Activated T-cell treated with anti-CD3 and anti-CD28 coated beads, Interleukin-2, amount 50 U/mL, for 4 hours (primary cell): ENCODE data around the gene SNTG2. TPM values are rescaled to one million over a fixed set of nuclear protein-coding genes. Genes with fewer than 3 reads are reported as not detected.
"Not testable (repeated sequence)": the region's sequence is repeated elsewhere in the genome, so short reads cannot be mapped to it uniquely, and the experiment has no call there.

Experiments used
- ATAC-seq, 2 donors: fragments of 200-7000 bp; cut with Tn5 transposase; one replicate each; pipeline ENCODE4 v1.10.0; 2021
- DNase-seq: peaks from one replicate; pipeline ENCODE4 v3.0.0-alpha.2; 2020
- H3K27me3 Mint-ChIP-seq: one replicate; pipeline ENCODE4 v1.8.0; 2021; ENCODE audit warnings: low read depth, mixed read lengths
- H3K36me3 Mint-ChIP-seq: one replicate; pipeline ENCODE4 v1.8.0; 2022; ENCODE audit warnings: mixed read lengths; ENCODE audit not compliant: insufficient read depth
- H3K4me1 Mint-ChIP-seq: one replicate; pipeline ENCODE4 v1.8.0; 2021; ENCODE audit warnings: low read depth, mixed read lengths
- H3K4me3 Mint-ChIP-seq: one replicate; pipeline ENCODE4 v1.8.0; 2021; ENCODE audit warnings: mild to moderate bottlenecking, moderate library complexity, mixed read lengths
- H3K9me3 Mint-ChIP-seq: one replicate; pipeline ENCODE4 v1.8.0; 2021; ENCODE audit warnings: mixed read lengths
- total RNA-seq, 3 donors: library from RNA; stranded (reverse); gene quantifications; one replicate each; pipeline ENCODE4 v1.2.1, GENCODE V29; 2021

Gene SNTG2
- total RNA-seq, 3 donors from 2014 or later, result 0.22 to 1.0 (median 0.98) TPM

DNA sequence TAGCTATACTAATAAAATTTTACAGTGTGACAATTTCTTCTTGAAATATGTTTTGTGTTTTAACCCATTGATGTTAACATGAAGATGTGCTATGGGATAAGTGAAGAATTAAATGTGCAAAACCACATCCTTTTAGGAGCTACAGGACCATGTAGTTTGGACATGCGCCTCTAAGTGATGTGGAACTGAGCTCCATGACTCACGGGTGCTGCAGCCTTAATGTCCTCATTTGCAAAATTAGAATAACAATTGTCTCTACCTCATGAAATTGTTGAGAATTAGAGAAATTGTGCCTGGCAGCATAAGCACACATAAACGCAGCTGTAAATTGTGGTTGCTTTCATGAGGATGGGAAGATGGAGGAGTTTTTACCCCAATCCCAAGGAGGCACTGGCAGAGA is 431.0 kb downstream of the SNTG2 start:
- no peaks in the 10 kb centered on the region for H3K27me3 Mint-ChIP-seq

DNA sequence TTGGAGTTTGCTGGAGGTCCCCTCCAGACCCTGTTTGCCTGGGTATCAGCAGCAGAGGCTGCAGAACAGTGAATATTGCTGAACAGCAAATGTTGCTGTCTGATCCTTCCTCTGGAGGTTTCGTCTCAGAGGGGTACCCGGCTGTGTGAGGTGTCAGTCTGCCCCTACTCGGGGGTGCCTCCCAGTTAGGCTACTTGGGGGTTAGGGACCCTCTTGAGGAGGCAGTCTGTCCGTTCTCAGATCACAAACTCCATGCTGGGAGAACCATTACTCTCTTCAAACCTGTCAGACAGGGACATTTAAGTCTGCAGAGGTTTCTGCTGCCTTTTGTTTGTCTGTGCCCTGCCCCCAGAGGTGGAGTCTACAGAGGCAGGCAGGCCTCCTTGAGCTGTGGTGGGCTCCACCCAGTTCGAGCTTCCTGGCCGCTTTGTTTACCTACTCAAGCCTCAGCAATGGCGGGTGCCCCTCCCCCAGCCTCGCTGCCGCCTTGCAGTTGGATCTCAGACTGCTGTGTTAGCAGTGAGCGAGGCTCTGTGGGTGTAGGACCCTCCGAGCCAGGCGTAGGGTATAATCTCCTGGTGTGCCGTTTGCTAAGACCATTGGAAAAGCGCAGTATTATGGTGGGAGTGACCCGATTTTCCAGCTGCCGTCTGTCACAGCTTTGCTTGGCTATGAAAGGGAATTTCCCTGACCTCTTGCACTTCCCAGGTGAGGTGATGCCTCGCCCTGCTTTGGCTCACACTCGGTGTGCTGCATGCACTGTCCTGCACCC is 437.5 kb downstream of the SNTG2 start:
- H3K4me1 Mint-ChIP-seq, result peaks cover 12% of the 10 kb centered on the region
- not testable (repeated sequence) for H3K4me3 Mint-ChIP-seq, H3K36me3 Mint-ChIP-seq, ATAC-seq, DNase-seq, H3K9me3 Mint-ChIP-seq, H3K27me3 Mint-ChIP-seq

More for the DNA sequence above, 431.0 kb downstream of the SNTG2 start:
- no peak for DNase-seq
- Mint-ChIP-seq H3K9me3 (no peaks in the 10 kb centered on the region), H3K4me1 (no peaks in the 10 kb centered on the region), H3K4me3 (no peak overlapping the region), H3K36me3 (no peaks in the 10 kb centered on the region)
- ATAC-seq, result no peak

DNA sequence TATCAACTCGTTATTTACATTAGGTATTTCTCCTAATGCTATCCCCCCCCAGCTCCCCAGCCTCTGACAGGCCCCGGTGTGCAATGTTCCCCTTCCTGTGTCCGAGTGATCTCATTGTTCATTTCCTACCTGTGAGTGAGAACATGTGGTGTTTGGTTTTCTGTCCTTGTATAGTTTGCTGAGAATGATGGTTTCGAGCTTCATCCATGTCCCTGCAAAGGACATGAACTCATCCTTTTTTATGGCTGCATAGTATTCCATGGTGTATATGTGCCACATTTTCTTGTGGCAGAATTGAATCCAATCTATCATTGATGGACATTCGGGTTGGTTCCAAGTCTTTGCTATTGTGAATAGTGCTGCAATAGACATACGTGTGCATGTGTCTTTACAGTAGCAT is 439.5 kb downstream of the SNTG2 start:
- DNase-seq, H3K9me3 Mint-ChIP-seq, H3K27me3 Mint-ChIP-seq, H3K4me3 Mint-ChIP-seq, ATAC-seq, H3K36me3 Mint-ChIP-seq: not testable (repeated sequence)
- peaks cover 12% of the 10 kb centered on the region for H3K4me1 Mint-ChIP-seq

DNA sequence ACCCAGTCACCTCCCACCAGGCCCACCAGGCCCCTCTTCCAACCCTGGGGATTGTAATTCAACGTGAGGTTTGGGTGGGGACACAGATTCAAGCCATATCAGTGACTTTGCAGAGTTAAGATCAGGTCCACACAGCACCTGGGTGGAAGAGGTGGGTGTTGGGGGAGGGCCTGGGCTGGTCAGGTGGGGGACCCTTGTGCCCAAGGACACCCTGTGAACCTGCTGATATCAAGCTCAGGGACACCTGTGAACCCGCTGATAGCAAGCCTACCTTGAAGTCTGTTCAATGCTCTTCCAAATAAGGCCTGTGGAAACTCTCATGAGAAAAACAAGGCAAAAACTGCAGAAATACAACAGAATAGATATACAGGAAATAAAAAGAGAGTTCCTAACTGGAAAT is 442.7 kb downstream of the SNTG2 start:
- H3K4me1 Mint-ChIP-seq, result peaks cover 6% of the 10 kb centered on the region
- H3K36me3 Mint-ChIP-seq, result no peaks in the 10 kb centered on the region
- H3K4me3 Mint-ChIP-seq, result no peak overlapping the region
- H3K9me3 Mint-ChIP-seq, result peaks cover 3% of the 10 kb centered on the region
- ATAC-seq (no peak), DNase-seq (no peak)
- no peaks in the 10 kb centered on the region for H3K27me3 Mint-ChIP-seq

GRCh38 chr2:1394709-1395408 is 444.2 kb downstream of the SNTG2 start:
- Mint-ChIP-seq H3K9me3 (peaks cover 3% of the 10 kb centered on the region), H3K36me3 (no peaks in the 10 kb centered on the region), H3K4me3 (no peak overlapping the region), H3K27me3 (peaks cover 2% of the 10 kb centered on the region), H3K4me1 (no peaks in the 10 kb centered on the region)
- no peak for DNase-seq
- no peak for ATAC-seq

- ATAC-seq, result no peak
- no peaks in the 10 kb centered on the region for H3K36me3 Mint-ChIP-seq
- no peak for DNase-seq
- H3K4me3 Mint-ChIP-seq, result no peak overlapping the region
- H3K9me3 Mint-ChIP-seq, result peaks cover 5% of the 10 kb centered on the region
- no peaks in the 10 kb centered on the region for H3K4me1 Mint-ChIP-seq
- H3K27me3 Mint-ChIP-seq, result peaks cover 2% of the 10 kb centered on the region
Measured at GRCh38 chr2:1397350-1397749, 446.7 kb downstream of the SNTG2 start.

DNA sequence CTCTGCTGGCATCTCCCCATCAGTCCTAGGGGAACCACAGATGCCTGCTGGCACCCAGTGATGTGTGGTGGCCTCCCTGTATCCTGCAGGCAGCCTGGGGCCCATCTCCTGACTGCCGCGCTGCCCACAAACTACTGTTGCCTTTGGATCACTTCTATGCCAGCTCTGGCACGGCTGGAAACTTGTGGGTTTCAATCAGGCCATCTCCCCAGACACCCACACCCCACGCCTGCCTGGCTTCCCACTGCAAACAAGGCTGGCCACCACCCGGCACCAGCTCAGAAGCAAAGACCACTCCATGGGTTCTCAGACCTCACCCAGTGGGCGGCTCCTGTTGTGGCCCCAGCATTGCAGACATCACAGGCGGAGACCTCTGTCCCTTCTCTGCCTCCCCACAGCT is 447.5 kb downstream of the SNTG2 start:
- Mint-ChIP-seq H3K4me1 (no peaks in the 10 kb centered on the region), H3K9me3 (peaks cover 4% of the 10 kb centered on the region), H3K36me3 (no peaks in the 10 kb centered on the region), H3K27me3 (peaks cover 2% of the 10 kb centered on the region), H3K4me3 (no peak overlapping the region)
- ATAC-seq (no peak), DNase-seq (no peak)

GRCh38 chr2:1400943-1401735 is 450.5 kb downstream of the SNTG2 start:
- H3K36me3 Mint-ChIP-seq, result no peaks in the 10 kb centered on the region
- no peak for DNase-seq
- no peak overlapping the region for H3K4me3 Mint-ChIP-seq
- peaks cover 4% of the 10 kb centered on the region for H3K9me3 Mint-ChIP-seq
- ATAC-seq, result no peak
- H3K27me3 Mint-ChIP-seq, result peaks cover 2% of the 10 kb centered on the region
- no peaks in the 10 kb centered on the region for H3K4me1 Mint-ChIP-seq

- Mint-ChIP-seq H3K4me1 (peaks cover 4% of the 10 kb centered on the region), H3K36me3 (no peaks in the 10 kb centered on the region), H3K4me3 (no peak overlapping the region), H3K27me3 (peaks cover 2% of the 10 kb centered on the region), H3K9me3 (peaks cover 4% of the 10 kb centered on the region)
- DNase-seq, result no peak
- ATAC-seq, result no peak
Measured at GRCh38 chr2:1402064-1402463, 451.4 kb downstream of the SNTG2 start.

DNA sequence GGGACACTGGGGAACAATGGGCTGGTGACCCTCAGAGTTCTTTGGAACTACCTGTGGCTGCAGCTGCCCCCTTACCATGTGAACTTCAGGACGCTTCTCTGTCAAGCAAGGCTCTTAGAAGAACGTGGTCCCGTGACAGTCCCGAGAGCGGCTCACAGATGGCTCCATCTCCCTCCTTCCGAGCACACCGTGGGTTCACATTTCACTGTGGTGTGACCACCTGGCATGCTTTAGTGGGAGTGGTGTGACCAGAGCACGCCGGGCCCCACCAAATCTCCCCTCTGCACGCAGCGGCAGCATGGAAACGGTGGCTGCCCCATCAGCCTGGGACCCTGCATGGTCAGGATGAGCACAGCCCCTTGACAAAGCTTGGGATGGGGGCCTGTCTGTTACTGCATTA is 452.9 kb downstream of the SNTG2 start:
- H3K4me3 Mint-ChIP-seq, result no peak overlapping the region
- DNase-seq, result no peak
- H3K4me1 Mint-ChIP-seq, result peaks cover 4% of the 10 kb centered on the region
- peaks cover 4% of the 10 kb centered on the region for H3K9me3 Mint-ChIP-seq
- no peak for ATAC-seq
- H3K27me3 Mint-ChIP-seq, result peaks cover 2% of the 10 kb centered on the region
- H3K36me3 Mint-ChIP-seq, result no peaks in the 10 kb centered on the region

DNA sequence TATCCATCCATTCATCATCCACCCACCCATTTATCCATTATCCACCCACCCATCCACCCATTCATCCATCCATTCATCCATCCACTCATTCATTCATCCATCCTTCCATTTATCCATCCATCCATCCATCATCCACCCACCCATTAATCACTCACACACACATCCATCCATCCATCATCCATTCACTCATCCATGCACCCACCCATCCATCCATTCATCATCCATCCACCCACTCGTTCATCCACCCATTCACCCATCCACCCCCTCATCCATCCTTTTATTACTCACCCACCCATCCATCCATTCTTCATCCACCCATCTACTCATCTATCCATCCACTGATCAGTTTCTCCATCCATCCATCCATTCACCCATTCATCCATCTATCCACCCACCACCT is 454.5 kb downstream of the SNTG2 start:
- ATAC-seq, result no peak
- no peak for DNase-seq
- Mint-ChIP-seq H3K4me1 (peaks cover 4% of the 10 kb centered on the region), H3K27me3 (peaks cover 2% of the 10 kb centered on the region), H3K9me3 (peaks cover 4% of the 10 kb centered on the region), H3K4me3 (no peak overlapping the region), H3K36me3 (no peaks in the 10 kb centered on the region)

DNA sequence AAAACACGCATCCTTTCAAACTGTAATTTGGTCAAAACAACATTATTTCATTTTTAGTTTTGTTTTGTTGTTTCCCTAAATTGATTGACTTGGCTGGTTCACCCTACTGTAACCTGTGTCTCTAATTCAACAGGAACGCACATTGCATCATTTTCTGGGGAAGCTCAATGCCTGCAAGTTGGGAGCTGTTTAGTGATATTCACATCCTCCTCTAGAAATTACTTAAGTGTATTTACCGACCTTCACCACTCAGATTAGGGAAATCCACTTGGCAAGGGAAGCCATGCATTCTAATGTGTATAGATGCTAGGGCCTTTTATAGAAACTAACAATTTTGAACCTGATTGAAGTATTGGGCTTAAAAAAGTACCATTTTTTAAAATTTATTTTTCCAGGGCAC is 455.3 kb downstream of the SNTG2 start:
- peaks cover 4% of the 10 kb centered on the region for H3K4me1 Mint-ChIP-seq
- DNase-seq (no peak), ATAC-seq (no peak)
- no peaks in the 10 kb centered on the region for H3K36me3 Mint-ChIP-seq
- H3K27me3 Mint-ChIP-seq, result peaks cover 2% of the 10 kb centered on the region
- no peak overlapping the region for H3K4me3 Mint-ChIP-seq
- peaks cover 4% of the 10 kb centered on the region for H3K9me3 Mint-ChIP-seq

DNA sequence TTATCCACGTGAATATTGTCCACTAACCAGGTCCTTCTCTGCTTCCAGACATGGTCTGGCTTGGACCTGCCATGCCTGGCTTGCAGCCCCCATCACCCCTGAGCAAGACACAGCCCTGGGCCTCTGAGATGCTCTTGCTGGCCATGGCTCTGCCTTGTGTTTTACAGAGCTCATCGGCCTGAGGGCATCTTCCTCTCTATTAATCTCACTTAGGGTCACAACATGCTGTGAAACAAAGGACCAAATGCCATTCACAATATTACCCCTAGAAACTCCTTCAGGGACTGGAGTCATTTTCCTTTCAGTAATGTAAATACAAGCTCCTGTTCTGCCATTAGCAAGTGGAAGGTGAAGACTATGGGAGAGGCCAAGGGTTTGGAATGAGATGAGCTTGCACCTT is 455.8 kb downstream of the SNTG2 start:
- ATAC-seq (no peak), DNase-seq (no peak)
- Mint-ChIP-seq H3K4me3 (no peak overlapping the region), H3K36me3 (no peaks in the 10 kb centered on the region), H3K27me3 (peaks cover 5% of the 10 kb centered on the region), H3K9me3 (peaks cover 4% of the 10 kb centered on the region), H3K4me1 (peaks cover 4% of the 10 kb centered on the region)

- ATAC-seq (no peak), DNase-seq (no peak)
- Mint-ChIP-seq H3K9me3 (no peaks in the 10 kb centered on the region), H3K27me3 (peaks cover 10% of the 10 kb centered on the region), H3K4me3 (no peak overlapping the region), H3K36me3 (no peaks in the 10 kb centered on the region), H3K4me1 (peaks cover 4% of the 10 kb centered on the region)
Measured at GRCh38 chr2:1407950-1408675, 457.5 kb downstream of the SNTG2 start.
